ENCODE data around the gene SOX8.

- no peak for TF ChIP-seq CTCF (IDR thresholded peaks at IDR 0.05; ENCODE audit: insufficient read depth, low read length, poor library complexity, severe bottlenecking)
- TF ChIP-seq EZH2phosphoT487 (conservative IDR thresholded peaks at IDR 0.05; ENCODE audit: low read length), result no peak
These were observed 15.1 kb downstream of the SOX8 start for GRCh38 chr16:996681-997080.

All from SU-DHL-6 (cell line).